ENCODE data around the gene RPS5.

DNA sequence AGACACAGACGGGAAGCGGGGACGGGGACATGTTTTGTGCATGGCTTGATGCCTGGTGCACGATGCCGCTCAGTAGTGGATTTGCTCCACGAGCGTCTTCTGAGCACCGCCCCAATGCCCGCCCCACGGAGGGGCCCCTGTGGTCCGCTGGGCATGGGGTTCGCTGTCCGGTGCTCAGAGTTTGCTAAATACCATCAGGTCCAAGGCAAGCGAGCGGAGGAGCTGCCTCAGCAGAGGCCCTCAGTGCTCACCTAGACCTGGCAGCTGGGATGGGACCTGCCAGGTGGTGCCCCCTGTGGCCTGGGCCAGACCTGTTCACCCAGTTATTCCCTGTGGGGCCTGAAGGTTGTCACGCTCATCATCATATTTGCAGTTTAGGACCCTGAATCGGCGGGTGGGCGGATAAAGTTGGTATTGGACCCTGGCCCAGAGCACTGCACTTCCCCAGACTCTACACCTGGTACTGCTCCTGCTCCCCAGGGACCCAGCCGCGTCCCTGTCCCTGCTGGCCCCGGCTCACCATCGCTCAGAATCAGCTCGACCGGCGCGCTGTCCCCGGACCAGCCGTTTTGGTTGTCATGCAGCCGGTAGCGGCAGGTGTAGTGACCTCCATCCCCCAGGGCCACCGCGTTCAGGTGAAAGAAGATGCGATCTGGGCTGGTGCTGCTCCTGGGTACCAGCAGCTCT, 36.1 kb upstream of the RPS5 start:
- TF ChIP-seq, protein P1, sequence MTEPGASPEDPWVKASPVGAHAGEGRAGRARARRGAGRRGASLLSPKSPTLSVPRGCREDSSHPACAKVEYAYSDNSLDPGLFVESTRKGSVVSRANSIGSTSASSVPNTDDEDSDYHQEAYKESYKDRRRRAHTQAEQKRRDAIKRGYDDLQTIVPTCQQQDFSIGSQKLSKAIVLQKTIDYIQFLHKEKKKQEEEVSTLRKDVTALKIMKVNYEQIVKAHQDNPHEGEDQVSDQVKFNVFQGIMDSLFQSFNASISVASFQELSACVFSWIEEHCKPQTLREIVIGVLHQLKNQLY (CRISPR knock-in tag; conservative IDR thresholded peaks at IDR 0.05) = no peak
- TF ChIP-seq CREM (IDR thresholded peaks at IDR 0.05; ENCODE audit: low read depth) = no peak
- no peak for TF ChIP-seq TBL1XR1 (IDR thresholded peaks at IDR 0.05; ENCODE audit: low read length in 2 of 2)
